ENCODE results near the gene IQCM. TPM values are rescaled to one million over a fixed set of nuclear protein-coding genes. Genes with fewer than 3 reads are reported as not detected.

The IQCM gene
- total and polyA plus RNA-seq, 4 donors, result not detected

DNA sequence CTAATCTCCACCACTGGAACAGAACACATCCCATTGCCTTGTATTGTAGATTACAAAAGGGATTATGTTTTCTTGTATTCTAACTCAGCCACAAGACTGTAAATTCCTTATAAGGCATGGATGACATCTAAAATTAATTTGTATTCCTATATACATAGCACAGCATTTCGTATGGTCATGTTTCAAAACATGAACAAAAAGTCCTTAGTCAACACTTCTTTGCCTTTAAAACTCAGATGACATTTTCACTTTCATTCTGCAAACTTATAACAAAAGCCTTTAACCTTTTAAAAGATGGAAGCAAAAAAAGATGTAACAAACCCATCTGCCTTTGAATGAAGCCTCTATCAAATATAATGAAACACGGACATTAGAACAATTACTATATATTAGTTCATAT is 181.3 kb downstream of the IQCM start:
- no peak overlapping the region for H3K4me3 ChIP-seq (ENCODE audit: low read depth, low read length)
- DNase-seq (ENCODE audit: low read depth in 4 of 6, low spot score in 6 of 6), result no peak
- no peaks in the 10 kb centered on the region for H3K4me1 ChIP-seq (ENCODE audit: control insufficient read depth, insufficient read depth, low read length)
- no peak overlapping the region for H3K27ac ChIP-seq (ENCODE audit: low read depth, low read length)
- WGBS (ENCODE audit: insufficient coverage), result no CpG with 5 or more reads among the region's 2 CpGs
- no peaks in the 10 kb centered on the region for H3K36me3 ChIP-seq (ENCODE audit: control insufficient read depth, insufficient read depth, low read length)
- H3K9me3 ChIP-seq (ENCODE audit: control insufficient read depth, insufficient read depth, low read length), result no peaks in the 10 kb centered on the region
- no peaks in the 10 kb centered on the region for H3K27me3 ChIP-seq (ENCODE audit: control insufficient read depth, insufficient read depth, low read length)

DNA sequence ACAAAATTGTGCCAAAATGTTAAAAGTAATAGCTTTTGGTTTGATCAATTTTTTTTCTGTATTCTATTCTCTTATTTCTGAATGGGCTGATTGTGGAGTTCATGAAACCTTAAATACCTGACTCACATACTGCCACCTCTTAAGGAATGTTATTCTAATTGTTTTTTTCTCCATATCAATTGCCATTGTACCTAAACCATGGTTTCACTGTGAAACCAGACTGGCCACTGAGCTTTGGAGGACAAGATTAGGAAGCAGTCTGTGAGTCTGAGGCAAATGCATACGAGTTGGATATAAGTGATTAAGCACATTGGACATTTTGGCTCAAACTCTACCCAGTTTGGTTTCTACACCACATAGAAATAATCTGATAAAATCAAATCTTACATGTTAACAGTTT is 184.0 kb downstream of the IQCM start:
- WGBS (ENCODE audit: insufficient coverage), result no CpG with 5 or more reads among the region's 1 CpG
- Histone ChIP-seq H3K9me3 (ENCODE audit: control insufficient read depth, insufficient read depth, low read length) (no peaks in the 10 kb centered on the region), H3K27ac (ENCODE audit: low read depth, low read length) (no peak overlapping the region), H3K4me1 (ENCODE audit: control insufficient read depth, insufficient read depth, low read length) (no peaks in the 10 kb centered on the region), H3K4me3 (ENCODE audit: low read depth, low read length) (no peak overlapping the region), H3K36me3 (ENCODE audit: control insufficient read depth, insufficient read depth, low read length) (no peaks in the 10 kb centered on the region), H3K27me3 (ENCODE audit: control insufficient read depth, insufficient read depth, low read length) (no peaks in the 10 kb centered on the region)
- DNase-seq (ENCODE audit: low read depth in 4 of 6, low spot score in 6 of 6), result no peak

DNA sequence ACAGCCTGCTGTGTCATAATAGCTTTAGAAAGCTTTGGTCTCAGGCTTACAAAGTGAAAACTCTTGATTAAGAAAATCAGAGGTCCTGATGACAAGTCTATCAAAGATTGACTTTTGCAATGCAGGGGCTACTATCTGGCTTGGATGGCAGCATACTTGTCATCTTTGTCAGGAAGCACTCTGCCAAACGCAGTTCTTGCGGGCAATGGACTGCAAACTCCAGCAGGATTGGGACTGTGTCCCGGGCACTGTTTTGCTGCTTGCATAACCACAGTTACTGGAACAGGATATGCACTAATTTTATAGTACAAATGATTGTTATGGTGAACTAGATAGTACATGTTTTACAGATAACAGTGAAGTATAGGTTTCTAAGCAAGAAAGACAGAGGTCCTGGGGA is 185.6 kb downstream of the IQCM start:
- Histone ChIP-seq H3K9me3 (ENCODE audit: control insufficient read depth, insufficient read depth, low read length) (no peaks in the 10 kb centered on the region), H3K4me3 (ENCODE audit: low read depth, low read length) (no peak overlapping the region), H3K4me1 (ENCODE audit: control insufficient read depth, insufficient read depth, low read length) (no peaks in the 10 kb centered on the region), H3K27me3 (ENCODE audit: control insufficient read depth, insufficient read depth, low read length) (no peaks in the 10 kb centered on the region), H3K27ac (ENCODE audit: low read depth, low read length) (no peak overlapping the region), H3K36me3 (ENCODE audit: control insufficient read depth, insufficient read depth, low read length) (no peaks in the 10 kb centered on the region)
- DNase-seq (ENCODE audit: low read depth in 4 of 6, low spot score in 6 of 6), result no peak
- 82% methylated on average over 2 of the region's 3 CpGs for WGBS (ENCODE audit: insufficient coverage)

DNA sequence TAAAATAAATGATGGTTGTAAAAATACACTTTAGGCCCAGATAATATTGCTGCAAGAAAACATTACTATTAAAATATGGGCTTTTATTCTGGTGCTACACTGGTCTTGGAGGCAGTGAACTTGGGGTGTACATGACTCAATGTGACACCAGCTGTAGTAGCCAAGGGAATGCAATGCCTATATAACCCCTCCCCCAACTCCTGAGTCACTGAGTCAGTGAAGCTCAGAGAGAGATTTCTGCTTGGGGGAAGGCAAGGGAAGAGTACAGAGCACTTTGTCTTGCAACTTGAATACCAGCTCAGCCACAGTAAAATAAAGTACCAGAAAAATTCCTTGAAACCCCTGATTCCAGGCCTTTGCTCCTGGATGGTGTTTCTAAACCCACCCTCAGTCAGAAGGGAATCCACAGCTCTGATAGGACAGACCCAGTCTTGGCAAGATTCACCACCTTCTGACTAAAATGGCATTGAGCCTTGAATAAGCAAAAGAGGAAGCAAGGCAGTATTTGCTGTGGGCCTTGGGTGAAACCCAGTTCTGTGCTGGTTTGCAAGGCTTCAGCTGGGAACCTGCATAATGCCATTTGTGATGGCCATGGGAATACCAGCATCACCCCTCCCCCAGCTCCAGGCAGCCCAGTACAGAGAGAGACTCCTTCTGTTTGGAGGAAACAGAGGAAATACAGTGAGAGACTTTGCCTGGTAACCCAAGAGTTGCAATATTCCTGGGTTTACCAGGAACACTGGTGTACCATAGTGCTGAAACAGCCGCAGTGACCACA is 209.9 kb downstream of the IQCM start:
- Histone ChIP-seq H3K4me1 (ENCODE audit: control insufficient read depth, insufficient read depth, low read length) (no peaks in the 10 kb centered on the region), H3K9me3 (ENCODE audit: control insufficient read depth, insufficient read depth, low read length) (peaks cover 2% of the 10 kb centered on the region), H3K4me3 (ENCODE audit: low read depth, low read length) (no peak overlapping the region), H3K36me3 (ENCODE audit: control insufficient read depth, insufficient read depth, low read length) (no peaks in the 10 kb centered on the region), H3K27ac (ENCODE audit: low read depth, low read length) (no peak overlapping the region), H3K27me3 (ENCODE audit: control insufficient read depth, insufficient read depth, low read length) (no peaks in the 10 kb centered on the region)
- no peak for DNase-seq (ENCODE audit: low read depth in 4 of 6, low spot score in 6 of 6)
- WGBS (ENCODE audit: insufficient coverage), result 100% methylated on average over 1 of the region's 1 CpG

DNA sequence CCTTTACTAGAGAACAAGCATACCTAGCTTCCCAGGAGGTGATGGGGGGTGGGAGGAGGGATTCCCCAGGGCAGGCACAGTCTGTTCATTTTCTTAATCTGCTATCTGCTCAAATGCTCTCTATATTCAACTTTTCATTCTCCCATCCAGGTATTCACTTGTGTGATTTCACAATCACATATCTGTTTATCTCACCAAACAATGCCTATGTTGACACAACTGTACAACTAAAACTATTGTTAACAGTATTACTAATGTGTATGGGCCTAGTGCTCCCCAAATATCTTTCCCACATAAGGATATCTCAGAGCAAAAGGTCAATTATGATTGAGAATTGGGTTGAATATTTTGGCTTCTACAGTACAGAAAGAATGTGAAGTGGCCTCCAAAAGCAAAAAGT is 210.8 kb downstream of the IQCM start:
- DNase-seq (ENCODE audit: low read depth in 4 of 6, low spot score in 6 of 6), result no peak
- no peaks in the 10 kb centered on the region for H3K4me1 ChIP-seq (ENCODE audit: control insufficient read depth, insufficient read depth, low read length)
- H3K27ac ChIP-seq (ENCODE audit: low read depth, low read length), result no peak overlapping the region
- H3K4me3 ChIP-seq (ENCODE audit: low read depth, low read length), result no peak overlapping the region
- no peaks in the 10 kb centered on the region for H3K27me3 ChIP-seq (ENCODE audit: control insufficient read depth, insufficient read depth, low read length)
- peaks cover 2% of the 10 kb centered on the region for H3K9me3 ChIP-seq (ENCODE audit: control insufficient read depth, insufficient read depth, low read length)
- no peaks in the 10 kb centered on the region for H3K36me3 ChIP-seq (ENCODE audit: control insufficient read depth, insufficient read depth, low read length)

DNA sequence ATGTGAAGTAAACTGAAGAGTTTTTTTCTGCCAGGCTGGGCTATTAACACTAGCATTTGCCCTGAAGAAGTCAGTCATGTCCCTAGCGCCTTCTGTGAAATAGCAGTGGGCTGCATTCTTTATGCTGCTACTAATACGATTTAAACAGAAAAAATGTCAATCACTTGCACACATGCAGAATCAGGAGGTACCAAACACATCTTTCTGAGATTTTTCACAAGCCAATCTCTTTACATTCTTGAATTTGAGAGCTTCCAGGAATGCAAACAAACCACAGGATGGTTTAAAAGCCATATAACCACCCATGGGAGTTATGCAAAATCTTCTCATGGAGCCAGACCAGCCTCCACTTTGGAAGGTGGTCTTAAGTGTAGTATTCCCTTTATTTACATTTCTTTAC is 220.1 kb downstream of the IQCM start:
- H3K27me3 ChIP-seq (ENCODE audit: control insufficient read depth, insufficient read depth, low read length), result no peaks in the 10 kb centered on the region
- no peaks in the 10 kb centered on the region for H3K9me3 ChIP-seq (ENCODE audit: control insufficient read depth, insufficient read depth, low read length)
- H3K4me1 ChIP-seq (ENCODE audit: control insufficient read depth, insufficient read depth, low read length), result no peaks in the 10 kb centered on the region
- DNase-seq (ENCODE audit: low read depth in 4 of 6, low spot score in 6 of 6), result no peak
- no peak overlapping the region for H3K27ac ChIP-seq (ENCODE audit: low read depth, low read length)
- H3K36me3 ChIP-seq (ENCODE audit: control insufficient read depth, insufficient read depth, low read length), result no peaks in the 10 kb centered on the region
- 80% methylated on average over 1 of the region's 2 CpGs for WGBS (ENCODE audit: insufficient coverage)
- H3K4me3 ChIP-seq (ENCODE audit: low read depth, low read length), result no peak overlapping the region

DNA sequence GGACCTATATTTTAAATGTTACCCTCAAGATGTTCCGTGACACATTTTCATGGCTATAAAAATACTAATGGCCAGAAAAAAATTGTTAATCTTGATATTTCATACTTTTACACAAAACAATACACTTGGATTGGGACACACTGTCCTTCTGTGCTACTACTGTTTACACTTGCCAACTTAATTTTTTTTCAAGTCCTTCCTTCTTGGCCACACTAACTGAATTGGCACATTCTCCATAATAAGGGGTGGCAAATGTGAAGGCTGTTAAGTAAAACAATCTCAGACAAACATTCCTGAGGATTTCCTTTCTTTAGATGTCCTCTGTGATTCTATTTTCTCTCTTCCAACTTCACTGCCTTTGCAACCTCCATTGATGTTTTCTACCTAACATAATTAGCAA is 225.8 kb downstream of the IQCM start:
- Histone ChIP-seq H3K27ac (ENCODE audit: low read depth, low read length) (no peak overlapping the region), H3K9me3 (ENCODE audit: control insufficient read depth, insufficient read depth, low read length) (peaks cover 2% of the 10 kb centered on the region), H3K4me3 (ENCODE audit: low read depth, low read length) (no peak overlapping the region), H3K4me1 (ENCODE audit: control insufficient read depth, insufficient read depth, low read length) (no peaks in the 10 kb centered on the region), H3K27me3 (ENCODE audit: control insufficient read depth, insufficient read depth, low read length) (no peaks in the 10 kb centered on the region), H3K36me3 (ENCODE audit: control insufficient read depth, insufficient read depth, low read length) (no peaks in the 10 kb centered on the region)
- DNase-seq (ENCODE audit: low read depth in 4 of 6, low spot score in 6 of 6), result no peak
- WGBS (ENCODE audit: insufficient coverage), result no CpG with 5 or more reads among the region's 1 CpG

DNA sequence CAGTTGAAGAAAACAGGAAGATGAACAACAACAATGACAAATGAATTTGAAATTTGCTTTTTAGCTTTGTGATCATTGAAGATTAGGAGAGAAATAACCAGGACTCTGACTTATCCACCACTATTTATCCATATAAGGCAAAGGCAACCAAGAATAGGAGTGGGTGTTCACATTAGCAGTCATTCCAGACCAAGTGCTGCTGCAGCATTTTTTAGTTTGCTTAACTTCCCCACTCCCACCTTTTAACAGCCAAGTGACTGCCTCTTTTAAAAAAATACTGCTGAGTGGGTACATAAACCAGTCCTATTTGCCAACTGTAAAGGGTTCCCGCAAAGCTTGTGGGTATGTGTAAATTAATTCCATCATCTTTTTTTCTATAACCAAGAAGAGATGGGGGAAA is 230.9 kb downstream of the IQCM start:
- peaks cover 2% of the 10 kb centered on the region for H3K9me3 ChIP-seq (ENCODE audit: control insufficient read depth, insufficient read depth, low read length)
- H3K36me3 ChIP-seq (ENCODE audit: control insufficient read depth, insufficient read depth, low read length), result no peaks in the 10 kb centered on the region
- H3K4me3 ChIP-seq (ENCODE audit: low read depth, low read length), result no peak overlapping the region
- DNase-seq (ENCODE audit: low read depth in 4 of 6, low spot score in 6 of 6), result no peak
- no peaks in the 10 kb centered on the region for H3K27me3 ChIP-seq (ENCODE audit: control insufficient read depth, insufficient read depth, low read length)
- no peaks in the 10 kb centered on the region for H3K4me1 ChIP-seq (ENCODE audit: control insufficient read depth, insufficient read depth, low read length)
- no peak overlapping the region for H3K27ac ChIP-seq (ENCODE audit: low read depth, low read length)
- no CpG with 5 or more reads among the region's 1 CpG for WGBS (ENCODE audit: insufficient coverage)

DNA sequence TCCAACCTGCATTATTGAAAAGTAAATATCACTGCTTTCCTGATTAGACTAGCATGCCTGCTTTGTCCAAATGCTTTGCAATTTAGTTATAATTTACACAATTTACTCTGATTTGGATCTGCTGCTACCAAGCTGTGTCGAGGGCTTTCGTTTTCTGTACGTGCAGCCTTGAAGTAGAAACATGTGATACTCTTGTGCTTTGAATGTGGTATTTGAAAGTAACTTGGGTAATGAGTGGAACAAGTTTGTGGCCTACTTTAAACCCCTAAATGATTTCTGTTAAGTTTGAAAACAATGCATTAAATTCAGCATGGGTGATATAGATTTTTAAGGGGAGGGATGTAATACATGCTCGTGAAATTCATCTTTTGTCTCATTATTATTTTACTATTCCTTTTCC is 240.7 kb downstream of the IQCM start:
- no peak overlapping the region for H3K27ac ChIP-seq (ENCODE audit: low read depth, low read length)
- H3K4me3 ChIP-seq (ENCODE audit: low read depth, low read length), result no peak overlapping the region
- DNase-seq (ENCODE audit: low read depth in 4 of 6, low spot score in 6 of 6), result peak in 1 of 6 donors; percentile 4
- no peaks in the 10 kb centered on the region for H3K36me3 ChIP-seq (ENCODE audit: control insufficient read depth, insufficient read depth, low read length)
- 73% methylated on average over 3 of the region's 4 CpGs for WGBS (ENCODE audit: insufficient coverage)
- no peaks in the 10 kb centered on the region for H3K9me3 ChIP-seq (ENCODE audit: control insufficient read depth, insufficient read depth, low read length)
- no peaks in the 10 kb centered on the region for H3K4me1 ChIP-seq (ENCODE audit: control insufficient read depth, insufficient read depth, low read length)
- no peaks in the 10 kb centered on the region for H3K27me3 ChIP-seq (ENCODE audit: control insufficient read depth, insufficient read depth, low read length)

DNA sequence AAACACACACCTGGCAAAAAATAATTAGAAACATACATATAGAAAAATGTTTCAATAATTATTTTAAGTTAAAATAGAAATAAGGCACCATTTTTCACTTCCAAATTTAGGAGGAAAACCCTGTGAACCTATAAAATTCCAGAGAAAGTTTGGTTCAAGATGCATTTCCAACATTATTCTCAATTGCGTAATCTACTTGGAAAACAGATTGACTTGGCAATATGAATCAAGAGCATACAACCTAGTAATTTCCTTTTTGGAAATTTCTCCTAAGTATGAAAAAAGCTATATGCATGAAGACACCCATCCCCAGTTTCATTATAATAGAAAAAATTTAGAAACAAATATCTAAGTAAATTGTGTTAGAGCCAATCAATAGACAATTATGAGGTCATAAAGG is 242.9 kb downstream of the IQCM start:
- WGBS (ENCODE audit: insufficient coverage), result no CpG with 5 or more reads among the region's 1 CpG
- no peaks in the 10 kb centered on the region for H3K36me3 ChIP-seq (ENCODE audit: control insufficient read depth, insufficient read depth, low read length)
- no peaks in the 10 kb centered on the region for H3K9me3 ChIP-seq (ENCODE audit: control insufficient read depth, insufficient read depth, low read length)
- DNase-seq (ENCODE audit: low read depth in 4 of 6, low spot score in 6 of 6), result no peak
- no peaks in the 10 kb centered on the region for H3K27me3 ChIP-seq (ENCODE audit: control insufficient read depth, insufficient read depth, low read length)
- no peak overlapping the region for H3K27ac ChIP-seq (ENCODE audit: low read depth, low read length)
- no peaks in the 10 kb centered on the region for H3K4me1 ChIP-seq (ENCODE audit: control insufficient read depth, insufficient read depth, low read length)
- H3K4me3 ChIP-seq (ENCODE audit: low read depth, low read length), result no peak overlapping the region
